GM18499 (cell line): Measurements from ENCODE around the gene SSNA1.

Source experiments
- ATAC-seq: cut with Tn5 transposase; IDR thresholded peaks from one replicate; pipeline ENCODE4 v1.9.1; 2021; ENCODE audit warnings: moderate number of reproducible peaks; ENCODE audit not compliant: insufficient read depth, unreplicated experiment

SSNA1 gene

DNA sequence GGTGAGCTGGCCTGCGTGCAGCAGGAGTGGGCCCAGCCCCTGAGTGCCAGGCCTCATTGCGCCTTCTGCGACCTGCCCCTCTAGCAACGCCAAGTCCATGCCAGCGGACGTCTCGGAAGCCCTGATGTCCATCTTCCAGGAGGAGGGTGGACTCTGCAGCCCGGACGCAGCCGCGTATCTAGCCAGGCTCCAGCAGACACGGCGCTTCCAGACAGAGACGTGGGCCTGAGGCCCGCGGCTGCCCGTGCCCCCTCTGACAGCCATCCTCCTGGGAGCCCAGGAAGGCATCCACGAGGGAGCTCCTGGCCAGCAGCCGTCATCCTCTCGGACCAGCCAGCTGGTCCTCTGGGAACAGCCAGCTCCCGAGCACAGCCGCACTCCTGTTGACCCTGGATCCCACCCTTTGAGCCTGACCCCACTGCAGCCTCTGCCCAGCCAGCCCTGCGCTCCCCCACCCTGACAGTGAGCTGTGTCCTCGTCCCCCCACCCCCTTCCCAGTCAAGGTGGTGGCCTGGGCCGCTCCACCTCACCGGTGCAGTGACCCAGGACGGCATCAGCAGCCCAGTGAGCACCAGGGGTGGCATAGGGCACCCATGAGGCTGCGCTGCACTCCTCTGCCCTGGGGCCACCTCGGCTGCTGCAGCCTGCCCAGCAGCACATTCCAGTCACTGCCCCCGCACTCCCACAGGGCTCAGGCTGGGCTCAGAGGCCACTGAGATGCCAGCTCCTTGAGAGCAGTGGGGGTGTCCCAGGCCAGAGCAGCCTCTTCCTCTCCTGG, 27.9 kb downstream of the SSNA1 start:
- ATAC-seq, result no peak

DNA sequence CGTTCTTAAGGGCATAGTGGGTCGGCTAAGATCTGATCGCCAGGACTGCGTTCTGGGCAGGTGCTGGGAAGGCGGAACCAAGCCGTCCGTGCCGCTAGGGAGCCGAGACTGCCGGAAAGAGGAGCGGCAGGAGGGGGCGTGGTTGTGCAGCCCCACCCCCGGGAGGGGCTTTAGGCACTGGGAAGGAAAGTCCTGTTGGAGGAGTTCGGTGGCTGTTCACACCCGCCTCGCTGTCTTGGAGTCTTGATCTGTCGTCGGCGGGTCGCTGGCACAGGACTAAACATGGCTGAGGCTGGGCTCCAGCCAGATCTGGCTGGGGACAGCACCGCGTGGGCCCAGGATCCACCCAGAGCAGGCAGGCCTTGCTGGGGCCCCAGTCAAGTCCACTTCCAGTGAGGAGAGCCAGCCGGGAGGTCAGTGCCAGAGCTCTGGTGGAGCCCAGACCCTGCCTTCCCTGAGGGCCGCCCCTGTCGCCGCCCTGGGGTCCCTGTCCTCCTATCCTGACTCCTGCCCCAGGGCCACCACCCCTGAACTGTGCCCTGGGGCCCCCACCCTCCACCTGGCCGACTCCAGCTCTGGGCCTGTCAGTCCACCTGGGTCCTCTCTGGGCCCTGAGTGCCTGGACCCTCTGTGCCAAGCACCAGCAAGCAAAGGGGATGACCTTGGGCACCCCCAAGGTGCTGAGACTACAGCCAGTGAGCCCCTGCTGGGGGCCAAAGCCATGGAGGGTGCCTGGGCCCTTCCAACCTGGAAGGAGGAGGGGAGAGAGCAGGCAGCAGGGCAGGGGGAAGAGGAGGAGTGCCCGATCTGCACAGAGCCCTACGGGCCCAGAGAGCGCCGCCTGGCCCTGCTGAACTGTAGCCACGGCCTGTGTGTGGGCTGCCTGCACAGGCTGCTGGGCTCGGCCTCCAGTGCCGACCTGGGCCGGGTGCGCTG, 29.1 kb downstream of the SSNA1 start:
- ATAC-seq, result no peak

- ATAC-seq, result no peak
Observed at GRCh38 chr9:137218212-137218753, 29.8 kb downstream of the SSNA1 start.

DNA sequence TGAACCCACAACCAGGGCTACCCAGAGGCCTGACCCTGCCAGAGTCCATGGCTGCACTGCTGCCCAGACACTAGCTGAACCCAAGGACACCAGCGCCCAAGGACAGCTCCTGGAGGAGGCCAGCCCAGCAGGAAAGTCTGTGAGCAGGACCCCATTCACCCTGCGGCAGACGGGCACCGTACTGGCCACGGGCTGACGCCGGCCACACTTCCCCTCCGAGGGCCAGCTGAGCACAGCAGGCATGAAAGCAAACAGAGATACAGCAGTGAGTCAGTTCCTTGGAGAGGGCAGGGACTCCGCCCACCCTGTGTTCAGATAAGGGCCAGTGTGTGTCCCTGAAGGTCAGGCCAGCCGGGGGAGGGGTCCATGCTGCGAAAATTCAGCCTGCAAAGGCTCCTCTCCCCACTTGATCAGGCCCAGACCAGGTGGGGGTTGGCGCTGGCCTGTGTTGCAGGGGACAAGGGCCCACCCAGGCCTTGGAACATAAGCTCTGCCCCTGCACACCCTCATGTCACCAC, 30.3 kb downstream of the SSNA1 start:
- ATAC-seq, result no peak

- ATAC-seq, result no peak
Observed at GRCh38 chr9:137219757-137220316, 31.4 kb downstream of the SSNA1 start.

- ATAC-seq, result no peak
Observed at GRCh38 chr9:137220317-137221094, 32.0 kb downstream of the SSNA1 start.

DNA sequence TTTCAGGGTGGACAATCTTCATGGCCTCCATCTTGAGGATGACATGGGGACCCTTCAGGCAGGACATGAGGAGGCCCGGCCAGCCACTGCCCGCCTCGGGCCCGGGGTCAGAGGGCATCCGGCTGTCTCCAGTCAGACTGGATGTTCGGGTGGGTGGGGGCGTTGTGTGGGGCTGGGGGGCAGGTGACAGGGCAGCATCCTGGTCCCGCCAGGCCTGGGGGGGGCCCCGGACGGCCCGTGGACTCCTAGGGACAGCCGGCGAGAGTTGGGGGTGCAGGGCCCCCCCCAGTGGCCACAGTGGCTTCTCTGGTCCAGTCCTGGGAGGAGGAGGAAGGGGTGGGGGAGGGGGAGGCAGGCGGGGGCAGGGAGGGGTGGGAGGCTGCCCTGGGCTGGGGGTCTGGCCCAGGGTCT, 32.6 kb downstream of the SSNA1 start:
- no peak for ATAC-seq

GRCh38 chr9:137221506-137222111, 33.1 kb downstream of the SSNA1 start:
- no peak for ATAC-seq

- no peak for ATAC-seq
Observed at GRCh38 chr9:137222190-137223077, 34.0 kb downstream of the SSNA1 start, which contains the start of gene RNF208. Gene RNF208, minus strand, starts transcription at chr9:137222240. Its CDS starts 1,028 bp downstream, at chr9:137221212.

DNA sequence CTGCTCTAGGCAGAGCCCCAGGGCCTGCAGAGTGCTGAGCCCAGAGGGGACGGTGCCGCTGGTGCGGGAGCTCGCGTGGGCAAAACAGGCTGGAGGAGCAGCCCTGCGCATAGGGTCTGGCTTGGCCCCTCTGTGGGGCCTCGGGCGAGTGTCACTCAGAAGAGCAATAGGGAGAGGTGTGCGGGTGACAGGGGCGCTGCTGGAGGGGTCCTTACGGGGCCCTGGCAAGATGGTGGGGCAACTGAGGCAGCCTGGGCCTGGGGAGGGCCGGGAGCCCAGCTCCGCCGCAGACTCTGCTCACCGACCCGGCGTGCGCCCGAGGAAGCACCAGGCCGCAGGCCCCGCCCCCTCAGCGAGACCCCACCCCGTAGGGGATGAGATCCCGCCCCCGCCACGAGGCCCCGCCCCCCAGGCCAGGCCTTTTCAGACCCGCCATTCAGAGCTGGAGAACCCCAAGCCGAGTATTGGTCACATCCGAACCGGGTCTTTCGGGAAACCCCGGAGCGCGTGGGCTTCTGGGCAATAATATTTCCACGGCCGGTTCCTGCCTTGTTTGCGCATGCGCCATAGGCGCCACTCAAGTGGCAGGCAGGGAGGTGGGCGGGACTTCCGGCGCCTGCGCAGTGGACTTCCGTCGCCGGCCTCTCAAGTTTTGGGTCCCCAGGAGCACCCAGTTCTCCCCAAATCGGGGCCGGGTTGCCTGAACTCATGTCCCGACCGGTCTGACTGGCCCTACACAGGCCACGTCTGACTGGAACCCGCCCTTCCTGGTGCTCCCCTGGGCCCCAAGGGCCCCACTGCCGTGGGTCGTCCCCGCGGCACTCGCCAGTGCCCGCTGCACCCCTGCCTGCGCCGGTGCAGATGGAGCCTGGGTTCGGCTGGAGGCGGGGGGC, 34.8 kb downstream of the SSNA1 start:
- peak; percentile 49 for ATAC-seq

DNA sequence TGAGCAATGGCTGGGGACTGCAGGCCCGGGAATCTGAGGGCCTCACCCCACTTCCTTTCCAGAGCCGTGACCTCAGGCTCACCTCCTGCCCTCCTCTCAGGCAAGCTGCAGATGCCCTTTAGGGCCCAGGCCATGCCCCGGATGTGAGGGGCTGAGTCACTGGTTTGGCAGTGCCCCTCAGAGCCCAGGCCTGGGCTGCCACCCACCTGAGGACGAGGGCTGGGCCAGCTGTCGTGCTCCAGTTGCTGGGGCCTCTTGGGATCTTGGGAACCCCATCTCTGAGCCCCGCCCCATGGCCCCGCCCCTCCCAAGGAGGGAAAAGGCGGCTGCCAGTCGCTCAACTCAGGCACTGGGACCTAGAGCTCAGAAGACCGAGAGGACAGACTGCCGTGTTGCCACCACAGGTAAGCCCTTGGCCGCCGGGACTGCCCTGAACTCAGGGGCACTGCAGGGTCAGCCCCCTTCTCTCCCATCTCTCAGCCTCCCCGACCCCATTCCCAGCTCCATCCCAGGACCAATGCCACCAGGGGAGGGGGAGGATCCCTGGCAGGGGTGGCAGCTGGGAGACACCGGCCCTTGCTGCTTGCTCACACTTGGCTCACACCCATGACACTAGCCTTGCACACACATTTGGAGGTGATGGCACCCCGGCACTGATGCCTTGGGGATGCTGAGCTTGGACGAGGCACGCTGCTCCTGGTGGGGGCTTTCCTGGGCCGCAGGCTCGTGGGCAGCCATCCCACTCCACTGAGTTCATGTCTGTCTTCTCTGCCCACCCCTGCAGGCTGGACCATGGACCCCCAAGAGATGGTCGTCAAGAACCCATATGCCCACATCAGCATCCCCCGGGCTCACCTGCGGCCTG, 36.6 kb downstream of the SSNA1 start, which contains the start of gene CYSRT1:
TSS of gene CYSRT1 (plus strand) at position 345 of the 865 bp plus-strand sequence. CDS start at position 793, 448 bp downstream.
- ATAC-seq, result no peak

- ATAC-seq, result no peak
Observed at GRCh38 chr9:137225699-137226331, 37.3 kb downstream of the SSNA1 start.

- ATAC-seq, result no peak
Observed at GRCh38 chr9:137226338-137227053, 38.0 kb downstream of the SSNA1 start.

- ATAC-seq, result no peak
Observed at GRCh38 chr9:137227054-137227852, 38.8 kb downstream of the SSNA1 start, which contains the start of gene RNF224. Gene RNF224, plus strand, starts transcription at chr9:137227502. Its CDS starts 834 bp downstream, at chr9:137228336.
